ENCODE measurements around the gene BMPR1A.

BMPR1A gene

GRCh38 chr10:86763404-86763803, 7.0 kb downstream of the BMPR1A start:
- no peak for DNase-seq (ENCODE audit: low read depth, low spot score)

GRCh38 chr10:86765548-86765947, 9.1 kb downstream of the BMPR1A start:
- no peak for DNase-seq (ENCODE audit: low read depth, low spot score)

GRCh38 chr10:86768412-86769062, 12.1 kb downstream of the BMPR1A start:
- DNase-seq (ENCODE audit: low read depth, low spot score) = no peak

DNA sequence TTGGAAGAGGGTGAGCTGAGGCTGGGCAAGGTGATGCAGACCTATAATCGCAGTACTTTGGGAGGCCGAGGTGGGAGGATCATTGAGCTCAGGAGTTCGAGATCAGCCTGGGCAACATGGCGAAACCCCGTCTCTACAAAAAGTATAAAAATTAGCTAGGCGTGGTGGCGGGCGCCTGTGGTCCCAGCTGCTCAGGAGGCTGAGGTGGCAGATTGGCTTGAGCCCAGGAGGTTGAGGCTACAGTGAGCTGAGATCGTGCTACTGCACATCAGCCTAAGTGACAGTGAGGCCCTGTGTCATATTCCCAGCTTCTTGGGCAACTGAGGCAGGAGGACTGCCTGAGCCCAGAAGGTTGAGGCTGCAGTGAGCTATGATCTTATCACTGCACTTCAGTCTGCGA, 13.6 kb downstream of the BMPR1A start:
- no peak for DNase-seq (ENCODE audit: low read depth, low spot score)

GRCh38 chr10:86770412-86770960, 14.1 kb downstream of the BMPR1A start:
- DNase-seq (ENCODE audit: low read depth, low spot score) = no peak

DNA sequence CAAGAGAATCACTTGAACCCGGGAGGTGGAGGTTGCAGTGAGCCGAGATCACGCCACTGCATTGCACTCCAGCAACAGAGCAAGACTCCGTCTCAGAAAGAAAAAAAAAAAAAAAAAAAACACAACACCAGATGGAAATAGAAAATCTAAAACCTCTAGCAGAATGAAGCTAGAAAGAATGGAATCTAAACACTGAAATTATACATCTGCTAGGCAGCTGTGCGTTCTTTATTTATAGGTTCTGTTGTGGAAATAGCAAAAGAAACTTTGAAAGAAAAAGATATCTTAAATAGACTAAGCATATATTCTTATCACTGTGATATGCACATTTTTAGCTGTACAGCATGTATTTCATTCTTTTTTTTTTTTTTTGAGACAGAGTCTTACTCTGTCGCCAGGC, 17.1 kb downstream of the BMPR1A start:
- DNase-seq (ENCODE audit: low read depth, low spot score) = no peak

DNA sequence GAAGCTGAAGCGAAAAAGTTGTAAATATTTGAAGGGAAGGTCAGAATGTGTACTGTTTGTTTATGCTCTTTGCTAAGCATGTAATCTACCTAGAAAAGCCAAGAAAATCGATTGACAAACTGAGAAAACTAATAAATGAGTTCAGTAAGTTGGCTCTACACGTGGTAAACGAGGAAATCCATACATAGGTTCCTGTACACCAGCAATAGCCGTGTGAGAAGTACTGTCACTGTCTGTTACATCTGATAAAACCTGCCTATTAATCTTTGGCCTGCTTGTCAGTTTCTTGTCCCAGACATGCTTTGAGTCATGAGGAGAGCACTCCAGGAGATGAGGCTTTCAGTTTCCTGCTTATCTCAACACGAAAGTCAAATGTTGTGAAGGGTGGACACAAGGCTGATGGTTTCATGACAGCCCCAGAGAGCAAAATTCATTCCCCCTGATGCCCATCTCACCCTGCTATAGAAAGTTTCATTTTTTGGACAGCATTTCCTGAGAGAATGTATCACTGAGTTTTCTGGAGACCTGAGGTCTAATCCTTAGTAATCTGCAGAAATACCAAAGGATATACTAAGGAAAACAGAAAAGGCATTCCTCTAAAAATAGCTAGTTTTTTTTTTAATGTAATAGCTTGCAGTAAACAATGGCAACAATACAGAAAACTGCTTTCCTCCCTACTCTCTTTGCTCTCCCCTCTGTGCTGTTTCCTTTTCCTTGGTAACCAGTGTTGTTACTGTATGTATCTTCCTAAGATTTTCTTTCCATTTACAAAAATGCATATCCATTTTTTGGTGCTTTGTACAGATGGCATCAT, 18.8 kb downstream of the BMPR1A start:
- DNase-seq (ENCODE audit: low read depth, low spot score) = no peak

GRCh38 chr10:86775870-86776180, 19.4 kb downstream of the BMPR1A start:
- no peak for DNase-seq (ENCODE audit: low read depth, low spot score)

DNA sequence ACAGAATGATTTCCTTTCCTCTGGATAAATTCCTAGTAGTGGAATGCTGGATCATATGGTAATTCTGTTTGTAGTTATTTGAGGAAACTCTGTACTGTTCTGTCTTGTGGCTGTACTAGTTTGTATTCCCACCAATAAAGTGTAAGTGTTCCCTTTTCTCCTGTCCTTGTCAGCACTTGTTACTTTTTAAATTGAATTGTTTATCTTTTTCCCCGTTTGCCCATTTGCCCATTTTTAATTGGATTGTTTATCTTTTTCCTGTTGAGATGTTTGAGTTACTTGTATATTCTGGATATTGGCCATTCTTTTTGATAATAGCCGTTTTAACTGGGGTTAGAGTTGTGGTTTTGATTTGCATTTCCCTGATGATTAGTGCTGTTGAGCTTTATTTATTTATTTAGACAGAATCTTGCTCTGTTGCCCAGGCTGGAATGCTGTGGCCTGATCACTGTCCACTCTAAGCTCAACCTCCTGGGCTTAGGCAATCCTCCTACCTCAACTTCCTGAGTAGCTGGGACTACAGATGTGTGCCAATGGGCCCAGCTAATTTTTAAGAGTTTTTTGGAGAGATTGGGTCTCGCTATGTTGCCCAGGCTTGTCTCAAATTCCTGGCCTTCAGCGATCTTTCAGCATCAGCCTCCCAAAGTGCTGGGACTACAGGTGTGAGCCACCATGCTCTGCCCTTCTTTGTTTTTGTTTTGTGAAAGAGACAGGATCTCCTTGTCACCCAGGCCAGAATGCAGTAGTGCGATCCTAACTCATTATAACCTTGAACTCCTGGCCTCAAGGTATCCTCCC, 23.0 kb downstream of the BMPR1A start:
- no peak for DNase-seq (ENCODE audit: low read depth, low spot score)

- no peak for DNase-seq (ENCODE audit: low read depth, low spot score)
Measured at GRCh38 chr10:86782701-86783418, 26.4 kb downstream of the BMPR1A start.

DNA sequence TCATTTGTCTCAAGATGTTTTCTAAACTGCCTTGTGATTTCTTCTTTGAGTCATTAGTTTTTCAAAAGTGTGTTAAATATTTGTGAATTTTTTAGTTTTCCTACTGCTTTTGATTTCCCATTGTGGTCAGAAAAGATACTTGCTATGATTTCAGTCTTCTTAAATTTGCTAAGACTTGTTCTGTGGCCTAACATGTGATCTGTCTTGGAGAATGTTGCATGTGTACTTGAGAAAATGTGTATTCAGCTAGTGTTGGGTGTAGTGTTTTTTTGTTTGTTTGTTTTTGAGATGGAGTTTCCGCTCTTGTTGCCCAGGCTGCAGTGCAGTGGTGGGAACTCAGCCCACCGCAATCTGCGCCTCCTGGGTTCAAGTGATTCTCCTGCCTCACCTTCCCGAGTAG, 28.6 kb downstream of the BMPR1A start:
- DNase-seq (ENCODE audit: low read depth, low spot score) = no peak

- DNase-seq (ENCODE audit: low read depth, low spot score) = no peak
Measured at GRCh38 chr10:86785968-86786367, 29.5 kb downstream of the BMPR1A start.

DNA sequence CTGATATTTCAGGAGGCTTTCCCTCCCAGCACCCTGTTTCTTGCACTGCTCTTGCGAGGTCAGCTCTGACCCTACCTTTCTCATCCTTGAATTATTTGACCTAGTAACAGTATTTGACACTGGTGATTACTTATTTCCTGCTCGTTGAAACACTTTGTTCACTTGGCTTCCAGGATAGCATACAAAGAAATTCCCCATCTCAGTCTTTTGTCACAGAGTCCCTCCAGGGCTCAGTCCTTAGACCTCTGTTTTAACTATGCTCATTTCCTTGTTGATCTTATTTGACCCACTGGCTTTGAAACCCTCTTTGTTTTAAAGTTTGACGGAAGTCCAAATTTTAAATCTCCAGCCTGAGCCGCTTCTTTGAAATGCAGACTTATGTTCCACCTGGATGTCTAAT, 29.9 kb downstream of the BMPR1A start:
- no peak for DNase-seq (ENCODE audit: low read depth, low spot score)

GRCh38 chr10:86790394-86790793, 34.0 kb downstream of the BMPR1A start:
- DNase-seq (ENCODE audit: low read depth, low spot score) = no peak

DNA sequence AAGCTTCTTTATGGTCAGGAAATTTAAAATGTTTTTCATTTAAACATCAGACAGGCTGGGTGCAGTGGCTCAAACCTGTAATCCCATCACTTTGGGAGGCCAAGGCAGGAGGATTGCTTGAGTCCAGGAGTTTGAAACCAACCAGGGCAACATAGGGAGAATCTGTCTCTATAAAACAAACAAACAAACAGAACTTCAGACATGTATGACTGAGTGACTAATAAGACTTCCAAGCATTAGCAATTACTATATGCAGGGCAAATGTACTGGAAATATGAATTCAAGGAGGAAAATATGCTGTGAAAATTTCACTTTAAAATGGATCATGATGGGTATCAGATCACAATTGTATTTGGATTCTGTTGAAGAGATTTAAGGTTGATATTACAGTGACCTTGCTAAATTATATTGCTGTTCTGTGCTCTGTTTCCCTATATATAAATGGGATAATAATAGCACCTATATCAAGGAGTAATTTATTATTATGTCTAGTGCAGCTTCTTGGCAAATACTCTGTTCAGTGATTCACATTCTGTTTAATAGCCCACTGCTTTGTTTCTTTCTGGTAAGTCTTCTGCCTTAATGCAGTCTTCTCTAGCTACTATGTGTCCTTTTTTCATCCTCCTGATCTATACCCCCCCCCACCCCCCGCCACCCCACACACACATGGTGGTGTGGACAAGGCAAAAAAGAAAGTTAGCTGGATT, 36.2 kb downstream of the BMPR1A start:
- DNase-seq (ENCODE audit: low read depth, low spot score) = no peak

GRCh38 chr10:86793696-86794095, 37.3 kb downstream of the BMPR1A start:
- DNase-seq (ENCODE audit: low read depth, low spot score) = no peak

GRCh38 chr10:86795353-86795752, 38.9 kb downstream of the BMPR1A start:
- DNase-seq (ENCODE audit: low read depth, low spot score) = peak; percentile 47

- DNase-seq (ENCODE audit: low read depth, low spot score) = no peak
Measured at GRCh38 chr10:86798025-86798424, 41.6 kb downstream of the BMPR1A start.

- DNase-seq (ENCODE audit: low read depth, low spot score) = no peak
Measured at GRCh38 chr10:86798611-86799010, 42.2 kb downstream of the BMPR1A start.

DNA sequence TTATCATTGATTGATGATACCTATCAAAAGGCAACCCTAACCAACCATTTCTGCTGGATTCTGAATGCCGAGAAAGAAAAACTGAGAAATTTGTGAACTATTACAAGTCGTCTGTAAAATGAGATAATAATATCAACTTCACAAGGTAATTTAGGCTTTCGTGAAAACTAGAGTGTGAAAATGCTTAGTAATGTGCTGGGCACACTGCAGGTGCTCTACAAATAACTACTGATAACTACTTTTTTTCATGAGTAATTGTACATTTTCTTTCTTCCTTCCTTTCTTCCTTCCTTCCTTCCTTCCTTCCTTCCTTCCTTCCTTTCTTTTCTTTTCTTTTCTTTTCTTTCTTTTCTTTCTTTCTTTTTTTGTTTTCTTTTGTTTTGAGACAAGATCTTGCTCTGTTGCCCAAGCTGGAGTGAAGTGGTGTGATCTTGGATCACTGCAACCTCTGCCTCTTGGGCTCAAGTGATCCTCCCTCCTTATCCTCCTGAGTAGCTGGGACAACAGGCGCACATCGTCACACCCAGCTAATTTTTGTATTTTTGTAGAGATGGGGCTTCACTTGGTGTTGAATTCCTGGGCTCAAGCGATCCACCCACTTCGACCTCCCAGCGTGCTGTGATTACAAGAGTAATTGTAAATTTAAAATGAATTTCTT, 42.9 kb downstream of the BMPR1A start:
- no peak for DNase-seq (ENCODE audit: low read depth, low spot score)

- DNase-seq (ENCODE audit: low read depth, low spot score) = no peak
Measured at GRCh38 chr10:86801995-86802394, 45.6 kb downstream of the BMPR1A start.

Measured in smooth muscle cell of the brain vasculature (primary cell).